Small intestine (tissue), 7 donors: ENCODE data around the gene REPS2. TPM values are rescaled to one million over a fixed set of nuclear protein-coding genes. Genes with fewer than 3 reads are reported as not detected.

ENCODE experiments used
- DNase-seq, 2 donors: peaks; one replicate each; pipeline versions ENCODE4 v3.0.0 to v3.0.0-alpha.2; 2013
- FAIRE-seq: peaks from 2 replicates; lab custom pipeline; 2012; peaks lifted over from hg19 to GRCh38; lab: Jason Lieb, UNC
- H3K27ac ChIP-seq, 3 donors: one replicate each; pipeline ENCODE4 v1.5.1; 2013; ENCODE audit warnings: low read length in 2 of 3, mild to moderate bottlenecking in 2 of 3, control low read depth in 1 of 3, inconsistent platforms in 1 of 3, low read depth in 1 of 3, moderate library complexity in 1 of 3
- H3K27me3 ChIP-seq, 3 donors: one replicate each; pipeline ENCODE4 v1.6.1; 2013; ENCODE audit warnings: low read length in 3 of 3, inconsistent platforms in 1 of 3; ENCODE audit not compliant: control insufficient read depth in 3 of 3, insufficient read depth in 3 of 3
- H3K36me3 ChIP-seq, 3 donors: one replicate each; pipeline ENCODE4 v1.6.1; 2013; ENCODE audit warnings: low read length in 3 of 3, inconsistent platforms in 1 of 3, low read depth in 1 of 3, mild to moderate bottlenecking in 1 of 3, moderate library complexity in 1 of 3; ENCODE audit not compliant: control insufficient read depth in 3 of 3, insufficient read depth in 2 of 3
- H3K4me1 ChIP-seq, 3 donors: one replicate each; pipeline ENCODE4 v1.6.1; 2013; ENCODE audit warnings: low read length in 2 of 3, inconsistent platforms in 1 of 3, low read depth in 1 of 3, mild to moderate bottlenecking in 1 of 3, moderate library complexity in 1 of 3; ENCODE audit not compliant: control insufficient read depth in 3 of 3, insufficient read depth in 2 of 3
- H3K4me3 ChIP-seq, 3 donors: one replicate each; pipeline ENCODE4 v1.5.1; 2013; ENCODE audit warnings: low read length in 3 of 3, control low read depth in 1 of 3, inconsistent platforms in 1 of 3, low read depth in 1 of 3, mild to moderate bottlenecking in 1 of 3, moderate library complexity in 1 of 3
- H3K9me3 ChIP-seq, 2 donors: one replicate each; pipeline ENCODE4 v1.6.1; 2013; ENCODE audit warnings: low read depth in 1 of 2, low read length in 1 of 2; ENCODE audit not compliant: control insufficient read depth in 2 of 2, insufficient read depth in 1 of 2
- WGBS, 3 donors: extraction: QIAGEN DNeasy Blood & Tissue Kit; methylation state at CpG; one replicate each; pipeline ENCODE4 v1.1.7; 2013; 5-methylcytosine and 5-hydroxymethylcytosine counted together
- polyA plus RNA-seq, 4 donors: library from polyadenylated mRNA; stranded (reverse) in 3 of 4; unstranded in 1 of 4; fragments of 200-250 nt in 3 of 4; fragments of 120-200 nt in 1 of 4; gene quantifications; one replicate each; pipeline versions ENCODE4 v1.2.1 to v1.2.3, GENCODE V29; 2013
- donor health status: healthy with polysubstance abuse.
- donor health status: control.
- donor health status: control.
- donor health status: Bipolar disorder and iron deficiency.
- donor health status: healthy.

The REPS2 gene
- polyA plus RNA-seq, 4 donors: 1.3 to 8.3 (median 3.2) TPM

- H3K4me3 ChIP-seq: no peak overlapping the region
- H3K36me3 ChIP-seq: no peaks in the 10 kb centered on the region
- DNase-seq (no peak), FAIRE-seq (no peak)
- 62 to 94% (median 75%) methylated on average over 3 of the region's 3 CpGs for WGBS, 3 donors
- no peak overlapping the region for H3K27ac ChIP-seq
- H3K27me3 ChIP-seq: no peaks in the 10 kb centered on the region
- no peaks in the 10 kb centered on the region for H3K9me3 ChIP-seq
- no peaks in the 10 kb centered on the region for H3K4me1 ChIP-seq
Measured at GRCh38 chrX:17078031-17078720, 131.7 kb downstream of the REPS2 start.

- no peaks in the 10 kb centered on the region for H3K9me3 ChIP-seq
- no peaks in the 10 kb centered on the region for H3K4me1 ChIP-seq
- H3K27me3 ChIP-seq: no peaks in the 10 kb centered on the region
- no peaks in the 10 kb centered on the region for H3K36me3 ChIP-seq
- H3K27ac ChIP-seq: no peak overlapping the region
- 71 to 92% (median 87%) methylated on average over 3 of the region's 3 CpGs for WGBS, 3 donors
- DNase-seq (no peak), FAIRE-seq (no peak)
- H3K4me3 ChIP-seq: no peak overlapping the region
Measured at GRCh38 chrX:17081511-17081910, 135.1 kb downstream of the REPS2 start.

- no peaks in the 10 kb centered on the region for H3K36me3 ChIP-seq
- no peaks in the 10 kb centered on the region for H3K9me3 ChIP-seq
- H3K27me3 ChIP-seq: no peaks in the 10 kb centered on the region
- no peak overlapping the region for H3K27ac ChIP-seq
- 67 to 90% (median 86%) methylated on average over 2 of the region's 2 CpGs for WGBS, 3 donors
- FAIRE-seq (no peak), DNase-seq (no peak)
- no peaks in the 10 kb centered on the region for H3K4me1 ChIP-seq
- no peak overlapping the region for H3K4me3 ChIP-seq
Measured at GRCh38 chrX:17081968-17082367, 135.5 kb downstream of the REPS2 start.

- Histone ChIP-seq H3K27me3 (no peaks in the 10 kb centered on the region), H3K4me3 (no peak overlapping the region), H3K4me1 (no peaks in the 10 kb centered on the region), H3K36me3 (no peaks in the 10 kb centered on the region), H3K9me3 (no peaks in the 10 kb centered on the region), H3K27ac (no peak overlapping the region)
- FAIRE-seq: no peak
- no peak for DNase-seq
- WGBS, 3 donors: 47 to 62% (median 52%) methylated on average over 6 to 7 of the region's 7 CpGs
Measured at GRCh38 chrX:17082831-17083230, 136.4 kb downstream of the REPS2 start.

GRCh38 chrX:17086317-17086716 lies 139.9 kb downstream of the REPS2 start:
- H3K27me3 ChIP-seq: no peaks in the 10 kb centered on the region
- H3K4me3 ChIP-seq: no peak overlapping the region
- 67 to 89% (median 80%) methylated on average over 4 of the region's 4 CpGs for WGBS, 3 donors
- no peaks in the 10 kb centered on the region for H3K36me3 ChIP-seq
- no peak for FAIRE-seq
- no peak overlapping the region for H3K27ac ChIP-seq
- no peak for DNase-seq
- H3K9me3 ChIP-seq: no peaks in the 10 kb centered on the region
- no peaks in the 10 kb centered on the region for H3K4me1 ChIP-seq

GRCh38 chrX:17095161-17095560 lies 148.7 kb downstream of the REPS2 start:
- no peaks in the 10 kb centered on the region for H3K9me3 ChIP-seq
- H3K4me3 ChIP-seq: no peak overlapping the region
- H3K27me3 ChIP-seq: no peaks in the 10 kb centered on the region
- no peak overlapping the region for H3K27ac ChIP-seq
- H3K36me3 ChIP-seq: no peaks in the 10 kb centered on the region
- DNase-seq (no peak), FAIRE-seq (no peak)
- no peaks in the 10 kb centered on the region for H3K4me1 ChIP-seq

- H3K4me3 ChIP-seq: no peak overlapping the region
- H3K9me3 ChIP-seq: no peaks in the 10 kb centered on the region
- 51 to 96% (median 67%) methylated on average over 1 of the region's 1 CpG for WGBS, 3 donors
- no peaks in the 10 kb centered on the region for H3K36me3 ChIP-seq
- FAIRE-seq (no peak), DNase-seq (peak in 1 of 2 donors; percentile 6)
- no peaks in the 10 kb centered on the region for H3K27me3 ChIP-seq
- no peaks in the 10 kb centered on the region for H3K4me1 ChIP-seq
- H3K27ac ChIP-seq: no peak overlapping the region
Measured at GRCh38 chrX:17098516-17099247, 152.2 kb downstream of the REPS2 start.

DNA sequence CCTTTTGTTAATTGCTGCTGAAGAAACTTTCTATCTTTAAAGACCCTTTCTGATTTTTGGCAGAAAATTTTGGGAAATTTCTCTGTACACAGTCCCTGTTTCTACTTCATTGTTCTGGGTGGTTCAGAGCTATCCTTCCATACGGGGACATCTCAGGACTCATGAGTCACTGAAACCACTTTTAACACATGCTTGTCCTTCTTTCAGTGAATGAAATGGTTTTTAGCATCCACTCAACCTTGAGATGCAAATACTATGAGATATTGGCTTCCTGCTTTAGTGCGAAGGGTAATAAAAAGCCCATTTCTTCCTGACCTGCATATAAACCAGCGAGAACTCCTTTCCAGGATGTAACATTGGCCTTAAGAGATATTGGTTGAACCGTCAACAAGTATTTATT lies 158.0 kb downstream of the REPS2 start:
- WGBS, 3 donors: 64 to 84% (median 79%) methylated on average over 4 of the region's 4 CpGs
- Histone ChIP-seq H3K36me3 (peaks cover 0 to 2% (median 0%) of the 10 kb centered on the region in 3 donors), H3K4me1 (no peaks in the 10 kb centered on the region), H3K27me3 (no peaks in the 10 kb centered on the region), H3K27ac (no peak overlapping the region), H3K9me3 (no peaks in the 10 kb centered on the region), H3K4me3 (no peak overlapping the region)
- no peak for DNase-seq
- no peak for FAIRE-seq
